H9 (cell line): ENCODE results near the gene GADD45GIP1. TPM values are rescaled to one million over a fixed set of nuclear protein-coding genes. Genes with fewer than 3 reads are reported as not detected.

Source experiments
- DNase-seq: peaks from one replicate; pipeline ENCODE4 v3.0.0-alpha.2; 2017
- H2AFZ ChIP-seq: one replicate; pipeline ENCODE4 v1.6.1; 2013; ENCODE audit warnings: mild to moderate bottlenecking, low read length, control low read depth, moderate library complexity
- H2AK5ac ChIP-seq: 2 replicates; pipeline ENCODE4 v1.6.1; 2013; ENCODE audit warnings: low read length, control low read depth, mixed read lengths; ENCODE audit not compliant: insufficient read length
- H2BK120ac ChIP-seq: one replicate; pipeline ENCODE4 v1.6.1; 2013; ENCODE audit warnings: low read depth, mild to moderate bottlenecking, low read length, control low read depth, inconsistent platforms; ENCODE audit not compliant: poor library complexity, severe bottlenecking
- H2BK12ac ChIP-seq: 2 replicates; pipeline ENCODE4 v1.6.1; 2013; ENCODE audit warnings: low read length, control low read depth, mixed read lengths, low read depth; ENCODE audit not compliant: insufficient read length
- H2BK15ac ChIP-seq: 2 replicates; pipeline ENCODE4 v1.6.1; 2013; ENCODE audit warnings: low read depth, low read length, control low read depth
- H2BK20ac ChIP-seq: one replicate; pipeline ENCODE4 v1.6.1; 2013; ENCODE audit warnings: low read depth, mild to moderate bottlenecking, low read length, control low read depth, inconsistent platforms; ENCODE audit not compliant: poor library complexity, severe bottlenecking
- H2BK5ac ChIP-seq: 2 replicates; pipeline ENCODE4 v1.6.1; 2013; ENCODE audit warnings: low read length, control low read depth, mixed read lengths; ENCODE audit not compliant: insufficient read length
- H3K14ac ChIP-seq: 2 replicates; pipeline ENCODE4 v1.6.1; 2013; ENCODE audit warnings: low read length, control low read depth; ENCODE audit not compliant: insufficient read depth
- H3K18ac ChIP-seq: 2 replicates; pipeline ENCODE4 v1.6.1; 2013; ENCODE audit warnings: low read depth, mild to moderate bottlenecking, mixed read lengths, low read length, control low read depth; ENCODE audit not compliant: insufficient read length
- H3K23ac ChIP-seq: 2 replicates; pipeline ENCODE4 v1.6.1; 2013; ENCODE audit warnings: low read length, control low read depth, mixed read lengths, low read depth; ENCODE audit not compliant: insufficient read length
- H3K23me2 ChIP-seq: 2 replicates; pipeline ENCODE4 v1.6.1; 2013; ENCODE audit warnings: low read depth, mild to moderate bottlenecking, mixed read lengths, low read length, control low read depth; ENCODE audit not compliant: insufficient read length, poor library complexity, severe bottlenecking
- H3K27ac ChIP-seq: 2 replicates; pipeline ENCODE4 v1.5.1; 2013; ENCODE audit warnings: low read length, control low read depth, mixed read lengths, low read depth; ENCODE audit not compliant: insufficient read length
- H3K27me3 ChIP-seq: 2 replicates; pipeline ENCODE4 v1.6.1; 2013; ENCODE audit warnings: low read length, control low read depth, inconsistent platforms; ENCODE audit not compliant: insufficient read depth
- H3K4ac ChIP-seq: 2 replicates; pipeline ENCODE4 v1.6.1; 2013; ENCODE audit warnings: low read depth, mild to moderate bottlenecking, control low read depth, inconsistent platforms, low read length, moderate library complexity
- H3K4me1 ChIP-seq: 2 replicates; pipeline ENCODE4 v1.6.1; 2013; ENCODE audit warnings: low read length, control low read depth, inconsistent platforms; ENCODE audit not compliant: insufficient read depth
- H3K4me2 ChIP-seq: 2 replicates; pipeline ENCODE4 v1.6.1; 2013; ENCODE audit warnings: low read length, control low read depth, mixed read lengths; ENCODE audit not compliant: insufficient read length, insufficient read depth
- H3K56ac ChIP-seq: 2 replicates; pipeline ENCODE4 v1.6.1; 2013; ENCODE audit warnings: low read depth, mild to moderate bottlenecking, mixed read lengths, low read length, control low read depth; ENCODE audit not compliant: insufficient read length
- H3K79me1 ChIP-seq: 2 replicates; pipeline ENCODE4 v1.6.1; 2013; ENCODE audit warnings: low read depth, mild to moderate bottlenecking, moderate library complexity, low read length, control low read depth, inconsistent platforms; ENCODE audit not compliant: insufficient read depth, poor library complexity, severe bottlenecking
- H3K79me2 ChIP-seq: 2 replicates; pipeline ENCODE4 v1.6.1; 2013; ENCODE audit warnings: low read length, control low read depth, inconsistent platforms; ENCODE audit not compliant: insufficient read depth
- H3K9ac ChIP-seq: 2 replicates; pipeline ENCODE4 v1.6.1; 2013; ENCODE audit warnings: low read length, control low read depth, mixed read lengths; ENCODE audit not compliant: insufficient read length; ENCODE audit errors: extremely low read depth
- H3K9me3 ChIP-seq: one replicate; pipeline ENCODE4 v1.6.1; 2013; ENCODE audit warnings: low read depth, low read length, inconsistent platforms; ENCODE audit not compliant: control insufficient read depth
- H3T11ph ChIP-seq: one replicate; pipeline ENCODE4 v1.6.1; 2013; ENCODE audit warnings: mild to moderate bottlenecking, low read length, control low read depth, inconsistent platforms
- H4K20me1 ChIP-seq: one replicate; pipeline ENCODE4 v1.6.1; 2013; ENCODE audit not compliant: control insufficient read depth, insufficient read length, insufficient read depth
- H4K5ac ChIP-seq: 2 replicates; pipeline ENCODE4 v1.6.1; 2013; ENCODE audit warnings: low read depth, mild to moderate bottlenecking, mixed read lengths, low read length, control low read depth; ENCODE audit not compliant: insufficient read length
- H4K8ac ChIP-seq: replicated peaks from 2 replicates; pipeline ENCODE4 v1.6.1; 2013; ENCODE audit warnings: low read length, control low read depth, mixed read lengths, low read depth; ENCODE audit not compliant: insufficient read length
- H4K91ac ChIP-seq: 2 replicates; pipeline ENCODE4 v1.6.1; 2013; ENCODE audit warnings: low read depth, mild to moderate bottlenecking, moderate library complexity, mixed read lengths, low read length, control low read depth; ENCODE audit not compliant: insufficient read length
- H3K27ac Mint-ChIP-seq, 3 experiments: 2 replicates in 2 of 3; 3 replicates in 1 of 3; pipeline ENCODE4 v1.8.0; 2020 to 2021; ENCODE audit warnings: mixed read lengths in 3 of 3, mild to moderate bottlenecking in 1 of 3, moderate library complexity in 1 of 3
- H3K27me3 Mint-ChIP-seq: 2 replicates; pipeline ENCODE4 v1.8.0; 2021; ENCODE audit warnings: low read depth, mild to moderate bottlenecking, moderate library complexity, mixed read lengths
- H3K36me3 Mint-ChIP-seq, 3 experiments: 2 replicates in 2 of 3; 3 replicates in 1 of 3; pipeline ENCODE4 v1.8.0; 2020 to 2021; ENCODE audit warnings: low read depth in 3 of 3, mixed read lengths in 3 of 3; ENCODE audit not compliant: insufficient read depth in 1 of 3
- H3K4me1 Mint-ChIP-seq, 2 experiments: 2 replicates each; pipeline ENCODE4 v1.8.0; 2020; ENCODE audit warnings: mixed read lengths in 2 of 2
- H3K4me3 Mint-ChIP-seq, 2 experiments: 2 replicates in 1 of 2; 3 replicates in 1 of 2; pipeline ENCODE4 v1.8.0; 2020 to 2021; ENCODE audit warnings: mild to moderate bottlenecking in 2 of 2, mixed read lengths in 2 of 2, moderate library complexity in 1 of 2
- H3K9me3 Mint-ChIP-seq, 2 experiments: 2 replicates in 1 of 2; 3 replicates in 1 of 2; pipeline ENCODE4 v1.8.0; 2020; ENCODE audit warnings: mild to moderate bottlenecking in 2 of 2, mixed read lengths in 2 of 2, moderate library complexity in 1 of 2
- WGBS: extraction: QIAGEN DNeasy Blood & Tissue Kit; methylation state at CpG from one replicate; pipeline ENCODE4 v1.1.7; 2013; ENCODE audit warnings: missing lambda C conversion rate, low lambda C conversion rate, mixed read lengths; ENCODE audit not compliant: insufficient read length; ENCODE audit errors: extremely low coverage; 5-methylcytosine and 5-hydroxymethylcytosine counted together
- total RNA-seq: library from RNA; stranded (reverse); gene quantifications from 2 replicates; pipeline ENCODE4 v1.2.1, GENCODE V29; 2021
- TF ChIP-seq, protein P1 (sequence below): fragments of 200-600 bp; sonication (generic); conservative IDR thresholded peaks from 3 replicates; pipeline ENCODE4 v1.8.0; 2021; ENCODE audit warnings: antibody characterized with exemption, mild to moderate bottlenecking

GADD45GIP1 gene
- total RNA-seq, 1 experiment from 2014 or later: 44.5 TPM

GRCh38 chr19:13002166-13002898 lies 45.3 kb upstream of the GADD45GIP1 start:
- no peak overlapping the region for H3K56ac ChIP-seq
- H3K23ac ChIP-seq: no peak overlapping the region
- no peak overlapping the region for H3K27ac ChIP-seq
- no peaks in the 10 kb centered on the region for H3K9me3 ChIP-seq
- no peak overlapping the region for H3K4me2 ChIP-seq
- no peak overlapping the region for H3K18ac ChIP-seq
- H3K14ac ChIP-seq: no peak overlapping the region
- 0 out of 4 replicates have a peak, but pooled peaks cover 0 to 5% of the 10 kb centered on the region in 2 experiments for H3K4me1 Mint-ChIP-seq
- H3K27me3 ChIP-seq: peaks cover 30% of the 10 kb centered on the region; the same call in 1 of the 2 replicates
- H4K8ac ChIP-seq: no peak overlapping the region
- no peak overlapping the region for H3K4ac ChIP-seq
- no peak overlapping the region for H4K5ac ChIP-seq
- H4K91ac ChIP-seq: no peak overlapping the region
- H3K36me3 Mint-ChIP-seq: no peaks in the 10 kb centered on the region
- no peak overlapping the region for H3K4me3 Mint-ChIP-seq
- no peaks in the 10 kb centered on the region for H3K79me2 ChIP-seq
- peaks cover 2% of the 10 kb centered on the region for H4K20me1 ChIP-seq
- TF ChIP-seq, protein P1, sequence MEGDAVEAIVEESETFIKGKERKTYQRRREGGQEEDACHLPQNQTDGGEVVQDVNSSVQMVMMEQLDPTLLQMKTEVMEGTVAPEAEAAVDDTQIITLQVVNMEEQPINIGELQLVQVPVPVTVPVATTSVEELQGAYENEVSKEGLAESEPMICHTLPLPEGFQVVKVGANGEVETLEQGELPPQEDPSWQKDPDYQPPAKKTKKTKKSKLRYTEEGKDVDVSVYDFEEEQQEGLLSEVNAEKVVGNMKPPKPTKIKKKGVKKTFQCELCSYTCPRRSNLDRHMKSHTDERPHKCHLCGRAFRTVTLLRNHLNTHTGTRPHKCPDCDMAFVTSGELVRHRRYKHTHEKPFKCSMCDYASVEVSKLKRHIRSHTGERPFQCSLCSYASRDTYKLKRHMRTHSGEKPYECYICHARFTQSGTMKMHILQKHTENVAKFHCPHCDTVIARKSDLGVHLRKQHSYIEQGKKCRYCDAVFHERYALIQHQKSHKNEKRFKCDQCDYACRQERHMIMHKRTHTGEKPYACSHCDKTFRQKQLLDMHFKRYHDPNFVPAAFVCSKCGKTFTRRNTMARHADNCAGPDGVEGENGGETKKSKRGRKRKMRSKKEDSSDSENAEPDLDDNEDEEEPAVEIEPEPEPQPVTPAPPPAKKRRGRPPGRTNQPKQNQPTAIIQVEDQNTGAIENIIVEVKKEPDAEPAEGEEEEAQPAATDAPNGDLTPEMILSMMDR: no peak
- H3K79me1 ChIP-seq: no peaks in the 10 kb centered on the region
- H3K27ac Mint-ChIP-seq: no peak overlapping the region
- no peak overlapping the region for H2AK5ac ChIP-seq
- H3K23me2 ChIP-seq: no peaks in the 10 kb centered on the region
- no peak overlapping the region for H2BK20ac ChIP-seq
- no peaks in the 10 kb centered on the region for H3K9me3 Mint-ChIP-seq
- no CpG with 5 or more reads among the region's 29 CpGs for WGBS
- H2AFZ ChIP-seq: no peak overlapping the region
- no peaks in the 10 kb centered on the region for H3K4me1 ChIP-seq
- H3K27me3 Mint-ChIP-seq: peaks cover 97% of the 10 kb centered on the region
- H3K9ac ChIP-seq: no peak overlapping the region
- no peak overlapping the region for H2BK120ac ChIP-seq
- no peak overlapping the region for H2BK15ac ChIP-seq
- no peak for DNase-seq
- no peak overlapping the region for H2BK12ac ChIP-seq
- no peak overlapping the region for H2BK5ac ChIP-seq
- H3T11ph ChIP-seq: no peak overlapping the region
